Neural progenitor cell (in vitro differentiated cells): Measurements from ENCODE around the gene CNTNAP2.

Experiments
- CTCF ChIP-seq: fragments of 200-600 bp; sonication (generic); IDR thresholded peaks from 2 replicates; pipeline ENCODE4 v1.5.1; 2017; ENCODE audit warnings: antibody characterized with exemption, mild to moderate bottlenecking
- EZH2 ChIP-seq: fragments of 200-600 bp; sonication (generic); IDR thresholded peaks from 2 replicates; pipeline ENCODE4 v1.6.1; 2017; ENCODE audit warnings: antibody characterized with exemption, mild to moderate bottlenecking, moderate library complexity

GRCh38 chr7:147305827-147306226 is 1189.2 kb downstream of the CNTNAP2 start:
- TF ChIP-seq CTCF: no peak
- TF ChIP-seq EZH2: no peak
